HG03095 (cell line): Measurements from ENCODE around the gene ANKMY1.

ENCODE experiments used
- ATAC-seq: cut with Tn5 transposase; IDR thresholded peaks from one replicate; pipeline ENCODE4 v1.9.1; 2021; ENCODE audit warnings: moderate library complexity; ENCODE audit not compliant: unreplicated experiment

Gene ANKMY1

GRCh38 chr2:240437551-240437860 lies 120.3 kb downstream of the ANKMY1 start:
- no peak for ATAC-seq

DNA sequence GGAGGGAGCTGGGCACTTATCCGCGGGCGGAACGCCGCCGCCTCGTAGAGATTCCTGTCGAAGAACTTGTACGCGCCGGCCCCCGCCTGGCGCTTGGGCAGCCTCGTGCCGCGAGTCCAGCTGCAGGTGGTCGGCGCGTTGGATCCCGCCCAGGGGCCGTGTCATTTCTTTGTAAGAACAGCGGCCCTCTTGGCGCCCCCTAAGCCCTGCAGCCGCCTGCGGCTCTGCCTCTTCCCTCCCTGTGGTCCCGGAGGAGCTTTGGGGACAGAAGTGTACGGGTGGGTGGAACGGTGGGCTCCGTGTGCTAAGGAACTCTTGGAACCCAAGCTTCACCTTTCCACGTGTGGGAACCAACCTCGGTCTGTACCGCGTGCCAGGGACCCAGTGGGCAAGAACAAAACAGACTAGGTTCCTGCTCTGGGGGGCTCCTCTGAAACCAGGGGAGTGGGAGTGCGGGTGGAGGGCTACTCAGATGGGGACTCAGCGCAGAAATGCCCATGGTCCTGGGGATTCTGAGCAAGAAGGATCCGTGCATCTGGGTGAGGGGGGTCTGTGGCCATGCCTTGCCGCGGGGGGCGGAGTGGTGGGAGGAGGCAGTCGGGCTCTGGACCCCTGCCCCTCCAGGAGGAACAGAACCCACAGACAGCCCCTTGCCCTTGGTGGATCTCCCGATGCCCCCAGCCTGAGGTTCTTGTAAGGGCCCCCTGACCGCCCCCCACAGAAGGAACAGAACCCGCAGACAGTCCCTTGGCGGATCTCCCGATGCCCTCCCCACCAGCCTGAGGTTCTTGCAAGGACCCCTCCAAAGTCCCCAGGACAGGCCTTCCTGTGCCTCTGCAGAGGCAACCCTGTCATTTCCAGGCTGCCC lies 120.9 kb downstream of the ANKMY1 start:
- no peak for ATAC-seq

GRCh38 chr2:240435948-240436682 lies 121.7 kb downstream of the ANKMY1 start:
- ATAC-seq, result no peak

- ATAC-seq, result no peak
These were observed 122.3 kb downstream of the ANKMY1 start, which contains the start of gene GPC1 for GRCh38 chr2:240435457-240435947. Gene GPC1, plus strand, starts transcription at chr2:240435663. Its CDS starts 256 bp downstream, at chr2:240435919.

- no peak for ATAC-seq
These were observed 122.9 kb downstream of the ANKMY1 start for GRCh38 chr2:240434728-240435456.

DNA sequence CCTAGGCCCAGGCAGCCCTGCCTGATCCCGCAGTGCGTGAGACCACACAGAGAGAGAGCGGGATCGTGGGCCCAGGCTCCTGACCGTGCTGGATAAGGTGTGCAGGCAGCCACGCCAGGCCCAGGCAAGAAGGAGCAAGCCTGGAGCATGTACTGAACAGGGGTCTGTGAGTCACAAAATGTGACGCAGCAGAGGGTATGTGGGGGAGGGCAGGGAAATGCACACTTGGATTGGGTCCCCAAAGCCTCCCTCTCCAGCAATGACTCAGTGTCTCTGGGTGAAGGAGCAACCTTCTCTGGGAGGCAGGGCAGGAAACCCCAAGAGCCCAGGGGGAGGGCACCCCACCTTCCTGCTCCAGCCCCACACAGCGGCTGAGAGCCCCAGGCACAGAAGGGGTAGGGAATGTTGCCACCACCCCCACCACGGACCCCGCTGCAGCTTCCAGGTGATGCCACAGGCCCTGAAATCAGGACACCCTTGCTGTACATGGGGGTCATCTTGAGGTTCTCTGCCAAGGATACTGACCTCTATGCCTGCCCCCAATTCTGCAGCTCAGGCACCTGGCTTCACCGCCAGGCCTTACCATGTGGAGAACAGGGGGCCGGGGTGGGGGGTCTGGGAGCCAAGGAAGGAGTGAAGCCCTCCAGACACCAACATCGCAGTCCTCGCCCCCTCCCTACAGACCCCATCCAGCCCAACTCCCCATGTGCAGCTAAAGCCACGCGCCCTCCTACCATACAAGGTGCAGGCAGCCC lies 123.6 kb downstream of the ANKMY1 start:
- no peak for ATAC-seq

GRCh38 chr2:240432820-240433801 lies 124.7 kb downstream of the ANKMY1 start:
- no peak for ATAC-seq

- no peak for ATAC-seq
These were observed 125.4 kb downstream of the ANKMY1 start for GRCh38 chr2:240432430-240432819.

GRCh38 chr2:240431661-240432424 lies 125.9 kb downstream of the ANKMY1 start:
- no peak for ATAC-seq

- no peak for ATAC-seq
These were observed 126.5 kb downstream of the ANKMY1 start for GRCh38 chr2:240431271-240431660.

DNA sequence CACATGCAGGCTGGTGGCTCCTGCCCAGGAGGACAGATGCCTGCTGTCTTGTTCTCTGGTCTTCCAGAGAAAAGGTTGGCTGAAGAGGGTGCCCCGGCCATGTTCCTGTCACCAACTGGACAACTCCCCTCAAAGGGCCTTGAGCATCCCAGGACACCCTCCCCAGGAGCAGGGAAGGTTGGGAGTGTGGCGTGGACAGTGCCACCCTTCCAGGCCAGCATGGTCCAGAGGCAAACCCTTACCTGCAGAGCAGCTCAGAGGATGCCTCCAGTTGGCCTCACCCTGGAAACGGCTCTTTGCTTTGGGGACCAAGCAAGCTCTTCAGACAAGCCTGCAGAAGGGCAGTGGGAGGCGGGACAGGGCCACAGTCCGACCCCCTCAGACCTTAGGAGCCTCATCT lies 127.2 kb downstream of the ANKMY1 start:
- ATAC-seq, result no peak

DNA sequence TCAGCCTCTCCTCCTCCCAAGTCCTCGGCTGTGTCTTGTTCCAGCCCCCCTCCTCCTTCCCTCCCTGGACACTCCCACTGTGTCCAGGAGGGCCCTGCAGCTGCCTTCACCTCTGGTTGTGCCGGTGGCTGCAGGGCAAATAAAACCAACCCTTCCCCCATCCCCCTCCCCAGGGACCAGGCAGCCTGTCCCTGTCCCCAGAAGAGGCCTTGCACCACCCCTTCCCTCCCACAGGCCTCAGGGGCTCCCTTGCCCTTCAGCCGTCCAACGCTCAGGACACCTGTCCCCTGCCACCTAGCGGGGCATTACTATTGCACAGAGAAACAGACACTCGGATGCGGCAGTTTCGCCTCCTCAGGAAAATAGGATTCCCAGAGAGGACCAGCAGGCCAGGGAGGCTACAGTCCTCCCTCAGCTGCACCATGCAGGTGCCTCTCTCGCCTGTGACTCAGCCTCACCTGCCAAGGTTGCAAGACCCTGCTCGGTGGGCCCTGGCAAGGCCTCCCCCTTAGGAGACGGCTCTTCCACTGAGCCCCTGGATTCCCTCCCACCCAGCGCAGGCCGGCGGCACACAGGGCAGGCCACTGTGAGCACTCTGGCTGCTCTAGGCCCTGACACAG lies 127.8 kb downstream of the ANKMY1 start:
- no peak for ATAC-seq
